HG03159 (cell line): ENCODE results near the gene CD101.
A peak's percentile ranks its signal among the peaks of the same experiment; 100 is the strongest.
"Not testable (repeated sequence)": the region's sequence is repeated elsewhere in the genome, so short reads cannot be mapped to it uniquely, and the experiment has no call there.

Experiments used
- ATAC-seq: cut with Tn5 transposase; IDR thresholded peaks from one replicate; pipeline ENCODE4 v1.9.1; 2021; ENCODE audit warnings: mild to moderate bottlenecking, moderate library complexity; ENCODE audit not compliant: unreplicated experiment

CD101 gene, protein sequence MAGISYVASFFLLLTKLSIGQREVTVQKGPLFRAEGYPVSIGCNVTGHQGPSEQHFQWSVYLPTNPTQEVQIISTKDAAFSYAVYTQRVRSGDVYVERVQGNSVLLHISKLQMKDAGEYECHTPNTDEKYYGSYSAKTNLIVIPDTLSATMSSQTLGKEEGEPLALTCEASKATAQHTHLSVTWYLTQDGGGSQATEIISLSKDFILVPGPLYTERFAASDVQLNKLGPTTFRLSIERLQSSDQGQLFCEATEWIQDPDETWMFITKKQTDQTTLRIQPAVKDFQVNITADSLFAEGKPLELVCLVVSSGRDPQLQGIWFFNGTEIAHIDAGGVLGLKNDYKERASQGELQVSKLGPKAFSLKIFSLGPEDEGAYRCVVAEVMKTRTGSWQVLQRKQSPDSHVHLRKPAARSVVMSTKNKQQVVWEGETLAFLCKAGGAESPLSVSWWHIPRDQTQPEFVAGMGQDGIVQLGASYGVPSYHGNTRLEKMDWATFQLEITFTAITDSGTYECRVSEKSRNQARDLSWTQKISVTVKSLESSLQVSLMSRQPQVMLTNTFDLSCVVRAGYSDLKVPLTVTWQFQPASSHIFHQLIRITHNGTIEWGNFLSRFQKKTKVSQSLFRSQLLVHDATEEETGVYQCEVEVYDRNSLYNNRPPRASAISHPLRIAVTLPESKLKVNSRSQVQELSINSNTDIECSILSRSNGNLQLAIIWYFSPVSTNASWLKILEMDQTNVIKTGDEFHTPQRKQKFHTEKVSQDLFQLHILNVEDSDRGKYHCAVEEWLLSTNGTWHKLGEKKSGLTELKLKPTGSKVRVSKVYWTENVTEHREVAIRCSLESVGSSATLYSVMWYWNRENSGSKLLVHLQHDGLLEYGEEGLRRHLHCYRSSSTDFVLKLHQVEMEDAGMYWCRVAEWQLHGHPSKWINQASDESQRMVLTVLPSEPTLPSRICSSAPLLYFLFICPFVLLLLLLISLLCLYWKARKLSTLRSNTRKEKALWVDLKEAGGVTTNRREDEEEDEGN

DNA sequence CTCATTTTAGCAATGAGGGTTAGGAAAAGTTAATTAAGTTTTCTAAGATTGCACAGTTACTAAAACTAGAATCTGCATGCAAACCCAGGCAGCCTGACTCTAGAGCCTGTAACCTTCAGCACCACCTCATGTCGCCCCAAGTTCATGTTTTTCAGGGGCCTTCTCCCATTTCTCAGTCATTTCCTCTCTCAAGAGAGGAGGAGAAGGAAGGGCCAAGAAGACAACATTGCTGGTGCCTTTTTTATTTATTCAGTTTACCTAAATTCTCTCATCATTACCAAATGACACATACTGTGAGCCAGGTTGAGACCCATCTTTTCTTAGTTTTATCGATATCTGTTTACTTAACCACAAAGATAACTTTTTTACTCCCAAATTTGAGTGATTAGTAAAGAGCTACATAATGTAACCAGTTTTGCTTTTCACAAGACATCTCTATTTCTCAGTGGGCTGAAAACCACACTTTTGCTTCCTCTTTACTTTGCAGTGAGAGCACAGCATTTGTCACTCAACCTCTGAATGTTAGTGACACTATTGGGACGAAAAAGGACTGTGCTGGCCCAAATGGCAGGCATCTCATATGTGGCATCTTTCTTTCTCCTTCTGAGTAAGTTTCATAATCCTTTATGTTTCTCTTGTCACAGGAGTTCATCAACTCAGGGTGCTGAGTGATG is at the start of gene CD101:
CD101 (plus strand) TSS at position 507 of the 674 bp plus-strand sequence; CDS start at position 565, 58 bp downstream.
- peak; percentile 95 for ATAC-seq

DNA sequence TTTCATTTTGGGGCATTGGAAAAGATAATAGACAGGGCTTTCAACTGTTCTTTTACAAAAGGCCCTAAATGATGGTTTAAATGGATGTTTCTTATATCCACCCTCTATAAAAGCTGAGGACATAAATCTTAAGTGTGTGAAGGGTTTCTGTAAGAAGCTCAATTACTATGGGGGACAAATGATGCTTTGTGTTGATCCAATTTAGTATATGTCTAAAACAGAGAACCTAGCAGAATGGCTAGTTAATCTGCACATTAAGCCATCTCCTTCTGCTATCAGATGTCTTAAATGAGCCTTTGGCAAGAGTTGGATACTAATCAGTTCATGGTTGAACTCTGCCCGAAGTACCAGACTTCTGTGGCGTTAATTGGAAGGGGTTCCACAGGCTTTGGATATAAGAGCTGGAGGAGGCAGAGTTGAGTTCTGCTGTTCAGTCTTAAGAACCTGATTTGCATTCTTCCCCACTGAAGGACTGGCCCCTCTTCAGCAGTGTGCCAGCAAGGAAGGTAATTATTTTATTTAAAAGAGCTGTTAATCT is 48.8 kb upstream of the CD101 start:
- no peak for ATAC-seq

DNA sequence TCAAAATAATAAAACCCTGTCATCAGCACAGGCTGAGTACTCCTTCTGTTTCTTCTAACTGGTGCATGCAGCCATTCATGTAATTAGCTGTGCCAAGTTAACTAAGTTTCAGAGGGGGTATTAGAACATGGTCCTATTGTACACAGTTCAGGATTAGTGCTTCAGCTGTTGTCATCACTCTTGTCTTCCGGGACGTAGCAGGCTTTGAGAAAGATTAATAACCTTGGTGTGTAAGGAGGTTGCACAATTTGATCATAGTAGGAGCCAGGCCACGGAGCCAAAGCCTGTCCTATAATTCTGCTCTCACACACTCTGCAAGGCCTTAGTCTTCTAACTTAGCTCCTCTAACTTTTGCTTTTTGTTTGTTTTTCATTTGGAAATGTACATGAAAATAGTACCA is 47.1 kb upstream of the CD101 start:
- ATAC-seq = no peak

DNA sequence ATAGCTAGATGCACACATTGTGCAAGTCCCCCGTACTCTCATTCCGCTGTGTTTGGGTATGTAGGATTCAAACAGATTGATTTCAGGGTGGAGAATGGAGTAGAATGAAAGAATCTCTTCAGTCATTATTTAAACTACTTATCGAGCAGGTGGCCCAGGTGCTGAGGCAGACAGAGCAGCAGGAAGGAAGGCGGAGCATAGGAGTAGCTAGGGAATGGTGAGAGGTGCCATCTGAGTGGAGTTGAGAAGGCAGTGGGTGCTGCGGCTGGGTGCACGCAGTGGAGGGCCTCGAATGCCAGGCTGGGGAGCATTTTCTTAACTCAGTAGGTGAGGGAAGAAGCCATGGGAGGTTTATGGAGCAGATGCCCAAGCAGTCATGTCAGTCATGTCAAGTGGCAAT is 45.2 kb upstream of the CD101 start:
- ATAC-seq = no peak

DNA sequence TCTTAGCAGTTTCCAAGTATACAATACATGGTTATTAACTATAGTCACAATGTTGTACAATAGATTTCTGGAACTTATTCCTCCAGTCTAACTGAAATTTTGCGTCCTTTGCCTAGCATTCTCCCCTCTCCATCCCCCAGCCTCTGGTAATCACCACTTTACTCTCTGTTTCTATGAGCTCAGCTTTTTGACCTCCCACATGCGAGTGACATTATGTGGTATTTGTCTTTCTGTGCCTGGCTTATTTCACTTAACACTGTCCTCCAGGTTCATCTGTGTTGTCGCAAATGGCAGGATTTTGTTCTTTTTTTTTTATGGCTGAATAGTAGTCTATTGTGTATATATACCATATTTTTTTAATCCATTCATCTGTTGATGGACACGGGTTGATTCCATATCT is 43.9 kb upstream of the CD101 start:
- no peak for ATAC-seq

DNA sequence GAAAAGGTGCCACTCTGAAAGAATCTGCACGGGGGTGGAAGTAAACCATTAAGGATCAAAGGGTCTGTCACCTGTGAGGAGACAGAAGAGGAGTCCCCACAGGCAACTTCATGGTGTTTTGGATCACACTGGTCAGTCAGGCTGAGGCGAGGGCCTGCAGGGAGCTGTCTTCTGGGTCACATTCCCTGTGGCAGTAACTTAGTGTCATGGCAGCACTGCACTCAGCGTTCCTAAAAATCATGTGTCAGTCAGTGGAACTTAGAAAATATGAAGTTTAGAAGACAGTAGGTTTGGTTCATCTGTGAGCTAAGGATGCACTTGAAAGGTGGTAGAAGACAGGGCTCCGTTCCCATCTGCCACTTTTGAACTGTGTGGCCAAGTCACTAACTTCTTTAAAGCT is 43.5 kb upstream of the CD101 start:
- no peak for ATAC-seq

DNA sequence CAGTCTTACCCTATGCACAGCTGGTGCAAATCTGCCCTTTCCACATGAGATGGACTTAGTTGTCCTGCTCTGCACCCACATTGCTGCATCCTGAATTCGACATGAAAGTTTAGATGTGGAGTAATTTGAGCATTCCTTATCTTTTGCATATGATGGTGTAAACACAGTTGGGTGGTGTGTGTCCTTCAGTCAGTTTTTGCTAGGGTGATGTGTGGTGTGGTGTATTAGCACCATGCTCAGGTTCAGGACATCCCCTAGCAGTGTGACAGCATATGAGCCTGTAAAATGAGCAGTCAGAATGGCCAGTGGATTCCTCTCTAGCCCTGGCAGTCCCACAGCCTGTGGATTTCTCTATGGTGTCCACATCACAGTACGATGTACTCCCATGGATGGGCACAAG is 42.6 kb upstream of the CD101 start:
- no peak for ATAC-seq

DNA sequence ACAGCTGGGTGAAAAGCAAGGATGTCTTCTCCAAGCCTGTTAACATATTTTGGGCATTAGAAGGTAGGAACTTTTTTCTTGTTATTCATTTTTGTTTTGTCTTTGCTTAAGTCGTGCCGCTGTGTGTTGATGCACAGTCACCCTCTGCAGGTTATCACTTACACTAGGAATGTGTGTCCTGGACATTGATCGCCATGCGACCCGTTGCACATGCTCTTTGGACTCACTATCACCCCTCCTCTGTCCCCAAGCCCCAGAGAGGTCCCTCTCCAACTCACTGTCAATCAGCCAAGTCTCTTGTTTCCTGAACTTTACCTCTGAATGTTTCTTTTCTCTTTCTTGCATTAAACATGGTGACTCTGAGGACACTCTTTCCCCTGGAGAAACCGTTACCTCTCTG is 40.0 kb upstream of the CD101 start:
- no peak for ATAC-seq

DNA sequence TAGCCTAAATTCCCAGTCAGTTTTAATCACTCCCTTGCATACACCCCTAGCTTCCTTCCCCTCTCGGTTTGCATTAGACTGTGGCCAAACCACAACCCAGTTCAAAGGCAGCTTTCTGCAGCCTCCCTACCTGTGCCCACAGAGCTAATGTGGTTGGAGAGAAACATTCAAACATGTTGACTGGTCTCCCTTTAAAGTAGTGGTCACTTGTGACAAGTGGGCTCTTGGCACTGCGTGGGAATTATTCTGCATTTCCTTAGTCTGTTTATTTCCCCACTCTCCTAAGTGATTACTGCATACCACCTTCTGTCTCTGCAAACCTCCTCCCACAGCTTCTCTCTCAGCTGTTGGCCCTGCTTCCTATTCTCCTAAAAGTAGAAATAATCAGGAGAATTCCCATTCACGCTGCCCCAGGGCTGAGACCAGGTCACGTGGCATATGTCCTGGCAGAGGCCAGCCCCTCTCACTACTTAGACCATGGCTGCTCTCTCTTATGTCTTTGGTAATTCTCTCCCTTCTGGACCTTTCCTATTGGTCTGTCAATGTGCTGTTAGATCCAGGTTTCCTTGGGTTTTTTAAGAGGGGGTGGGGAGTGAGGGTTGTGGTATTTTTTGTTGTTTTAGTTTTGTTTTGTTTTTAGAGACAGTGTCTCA is 38.4 kb upstream of the CD101 start:
- no peak for ATAC-seq

DNA sequence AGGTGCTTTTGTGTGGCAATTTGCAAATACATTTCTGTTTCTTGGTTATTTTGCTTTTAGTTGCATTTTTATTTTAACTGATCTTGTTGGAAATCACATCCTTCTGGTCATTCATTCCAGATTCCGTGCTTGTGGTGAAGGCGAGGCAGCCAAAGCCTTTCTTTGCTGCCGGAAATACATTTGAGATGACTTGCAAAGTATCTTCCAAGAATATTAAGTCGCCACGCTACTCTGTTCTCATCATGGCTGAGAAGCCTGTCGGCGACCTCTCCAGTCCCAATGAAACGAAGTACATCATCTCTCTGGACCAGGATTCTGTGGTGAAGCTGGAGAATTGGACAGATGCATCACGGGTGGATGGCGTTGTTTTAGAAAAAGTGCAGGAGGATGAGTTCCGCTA is 34.8 kb upstream of the CD101 start:
- no peak for ATAC-seq

DNA sequence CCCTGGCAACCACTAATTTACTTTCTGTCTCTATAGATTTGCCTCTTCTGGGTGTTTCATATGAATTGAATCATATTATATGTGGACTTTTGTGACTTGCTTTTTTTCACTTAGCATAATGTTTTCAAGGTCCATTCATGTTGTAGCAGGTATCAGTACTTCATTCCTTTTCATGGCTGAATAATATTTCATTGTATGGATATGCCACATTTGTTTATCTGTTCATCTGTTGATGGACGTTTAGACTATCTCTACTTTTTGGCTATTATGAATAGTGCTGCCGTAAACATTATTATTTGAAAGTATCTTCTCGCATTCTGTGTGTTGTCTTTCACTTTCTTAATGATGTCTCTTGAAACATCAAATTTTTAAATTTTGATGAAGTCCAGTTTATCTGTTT is 32.8 kb upstream of the CD101 start:
- ATAC-seq = no peak

DNA sequence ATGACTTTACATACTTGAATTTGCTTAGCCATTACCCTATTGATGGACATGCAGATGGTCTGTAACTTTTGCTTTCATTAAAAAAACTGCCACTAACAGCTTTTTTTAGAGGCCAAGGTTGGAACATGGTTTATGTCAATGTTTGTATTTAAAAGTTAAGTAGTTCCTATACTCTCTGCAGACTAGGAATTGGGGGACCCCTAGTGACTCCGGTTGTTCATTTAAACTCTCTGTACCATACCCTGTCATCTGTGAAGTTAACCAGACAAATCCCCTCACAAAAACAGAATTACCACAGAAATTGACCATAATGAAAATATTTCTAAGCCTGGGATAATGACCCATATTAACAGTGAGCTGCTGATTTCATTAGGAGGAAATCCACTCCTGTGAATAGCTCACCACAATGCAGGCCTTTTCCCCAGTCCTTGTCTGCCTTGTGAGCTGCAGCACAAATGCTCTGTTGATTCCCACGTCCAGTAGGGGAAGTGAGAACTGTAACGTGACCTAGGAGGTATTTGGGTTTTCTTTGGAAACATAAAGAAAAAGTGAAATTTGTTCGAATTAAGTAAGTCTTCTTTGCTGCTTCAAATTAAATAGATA is 30.2 kb upstream of the CD101 start:
- no peak for ATAC-seq

DNA sequence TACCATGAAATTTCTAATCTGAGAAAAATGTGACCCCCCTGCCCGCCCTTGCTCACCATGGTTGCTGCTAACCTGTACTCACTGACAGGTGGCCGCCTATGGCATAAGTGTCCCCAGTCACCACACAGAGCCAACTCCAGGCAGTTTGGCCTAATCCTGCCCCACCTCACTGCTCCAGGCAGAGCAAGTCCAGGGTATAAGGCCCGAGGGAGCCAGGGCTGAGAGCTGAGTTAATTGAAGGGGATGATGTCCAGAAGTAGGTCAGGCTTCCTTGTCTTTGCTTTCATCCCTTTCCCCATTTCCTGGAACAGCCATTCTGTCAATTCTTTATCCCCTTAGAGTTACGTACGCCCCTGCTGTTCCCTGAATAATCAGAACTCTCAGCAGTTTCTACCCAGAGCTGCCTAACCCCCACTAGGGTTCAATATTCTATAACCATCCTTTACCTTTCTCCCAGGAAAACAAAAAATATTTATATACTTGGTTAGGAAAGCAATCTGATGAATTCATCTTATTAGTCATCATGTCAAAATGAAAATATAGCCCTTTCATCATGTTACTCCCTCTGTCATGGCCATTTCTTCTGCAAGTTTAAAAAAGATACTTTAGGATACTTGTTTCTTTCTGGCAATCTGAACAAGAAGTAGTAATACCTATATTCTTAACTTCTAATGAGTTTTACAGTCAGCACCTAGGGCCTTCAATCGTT is 29.4 kb upstream of the CD101 start:
- no peak for ATAC-seq

DNA sequence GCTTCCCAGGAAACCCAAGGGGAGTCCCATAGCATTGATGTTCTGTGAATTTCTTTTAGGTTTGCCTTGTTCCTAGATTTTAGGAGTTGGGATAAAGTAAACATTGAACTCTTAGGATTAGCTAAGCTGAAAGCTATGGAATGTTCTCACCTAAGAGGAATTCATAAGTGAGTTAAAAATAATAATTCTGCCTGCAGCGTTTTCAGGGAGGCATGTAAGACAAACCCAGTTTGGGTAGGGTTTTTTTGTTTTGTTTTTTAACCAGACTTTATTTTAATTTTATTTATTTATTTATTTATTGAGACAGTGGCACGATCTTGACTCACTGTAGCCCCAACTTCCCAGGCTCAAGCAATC is 28.9 kb upstream of the CD101 start:
- ATAC-seq = no peak

DNA sequence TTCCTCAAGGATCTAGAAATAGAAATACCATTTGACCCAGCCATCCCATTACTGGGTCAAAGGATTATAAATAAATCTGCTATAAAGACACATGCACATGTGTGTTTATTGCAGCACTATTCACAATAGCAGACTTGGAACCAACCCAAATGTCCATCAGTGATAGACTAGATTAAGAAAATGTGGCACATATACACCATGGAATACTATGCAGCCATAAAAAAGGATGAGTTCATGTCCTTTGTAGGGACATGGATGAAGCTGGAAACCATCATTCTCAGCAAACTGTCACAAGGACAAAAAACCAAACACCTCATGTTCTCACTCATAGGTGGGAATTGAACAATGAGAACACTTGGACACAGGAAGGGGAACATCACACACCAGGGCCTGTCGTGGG is 21.3 kb upstream of the CD101 start:
- ATAC-seq = not testable (repeated sequence)

DNA sequence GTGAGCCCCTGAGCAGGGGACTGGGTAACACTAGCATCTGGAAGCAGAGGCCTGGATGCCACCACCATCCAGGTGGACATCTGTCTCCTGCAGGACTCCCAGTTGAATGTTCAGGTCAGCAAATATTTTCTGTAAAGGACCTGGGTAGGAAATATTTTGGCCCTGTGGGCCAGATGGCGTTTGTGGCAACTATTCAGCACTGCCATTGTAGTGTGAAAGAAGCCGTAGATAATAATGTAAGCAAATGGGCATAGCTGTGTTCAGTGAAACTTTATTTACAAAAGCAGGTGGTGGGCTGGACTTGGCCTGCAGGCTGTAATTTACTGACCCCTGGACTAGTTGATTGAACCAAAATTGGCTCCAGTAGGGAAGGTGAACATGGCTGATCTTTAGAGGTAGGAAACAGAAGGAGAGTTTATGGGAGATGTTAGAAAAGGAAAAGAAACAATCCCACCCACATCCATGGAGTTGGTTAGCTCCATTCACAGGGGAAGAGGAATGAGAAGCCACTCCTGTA is 20.0 kb upstream of the CD101 start:
- ATAC-seq = no peak

DNA sequence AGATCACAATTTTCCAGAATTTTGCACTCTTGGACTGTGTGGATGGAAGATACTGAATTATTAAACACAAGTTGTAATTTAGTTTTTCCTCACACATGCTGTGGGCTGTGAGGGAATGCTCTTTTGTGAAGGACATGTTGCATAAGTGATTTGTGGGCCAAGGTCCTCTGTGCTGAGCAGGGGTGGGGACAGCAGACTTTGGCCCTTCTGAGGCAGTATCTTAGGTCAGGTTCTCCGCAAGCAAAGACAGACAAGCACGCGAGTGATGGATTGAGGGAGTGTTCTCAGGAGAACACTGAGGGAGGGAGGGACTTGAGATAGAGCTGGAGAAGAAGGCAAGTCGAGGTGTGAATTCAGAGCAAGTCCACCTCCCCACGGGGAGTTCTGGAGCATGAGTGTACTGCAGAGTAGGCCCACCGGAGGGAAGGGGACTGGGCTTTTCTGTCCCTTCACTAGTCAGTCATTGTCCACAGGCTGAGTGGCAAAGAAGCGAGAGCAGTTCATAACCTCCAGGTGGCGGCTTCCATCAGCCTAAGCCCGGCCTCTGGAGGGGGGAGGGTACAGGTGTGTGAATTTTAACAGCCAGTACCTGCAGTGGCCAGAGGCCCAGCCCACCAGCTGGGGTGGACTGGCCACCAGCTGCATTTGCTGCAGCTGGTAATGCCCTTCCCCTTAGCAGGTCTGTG is 19.1 kb upstream of the CD101 start:
- ATAC-seq = no peak

DNA sequence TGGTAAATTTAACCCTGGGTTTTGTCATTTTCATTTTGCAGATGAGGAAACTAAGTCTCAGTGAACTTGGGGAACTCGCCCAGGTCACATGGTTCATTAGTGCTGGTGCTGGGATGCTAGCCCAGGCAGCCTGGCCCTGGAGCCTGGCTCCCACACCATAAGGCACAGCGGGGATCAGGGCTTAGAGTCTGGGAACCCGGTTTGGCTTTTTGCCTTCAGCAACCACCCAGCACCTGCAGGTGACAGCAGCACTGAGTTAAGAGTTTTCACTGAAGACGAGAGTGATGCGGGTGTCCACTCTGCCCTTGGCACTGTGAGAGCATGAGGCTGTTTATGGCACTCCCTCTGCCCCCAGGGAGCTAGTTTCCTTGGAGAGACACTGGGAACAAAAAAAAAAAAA is 18.4 kb upstream of the CD101 start:
- ATAC-seq = no peak

DNA sequence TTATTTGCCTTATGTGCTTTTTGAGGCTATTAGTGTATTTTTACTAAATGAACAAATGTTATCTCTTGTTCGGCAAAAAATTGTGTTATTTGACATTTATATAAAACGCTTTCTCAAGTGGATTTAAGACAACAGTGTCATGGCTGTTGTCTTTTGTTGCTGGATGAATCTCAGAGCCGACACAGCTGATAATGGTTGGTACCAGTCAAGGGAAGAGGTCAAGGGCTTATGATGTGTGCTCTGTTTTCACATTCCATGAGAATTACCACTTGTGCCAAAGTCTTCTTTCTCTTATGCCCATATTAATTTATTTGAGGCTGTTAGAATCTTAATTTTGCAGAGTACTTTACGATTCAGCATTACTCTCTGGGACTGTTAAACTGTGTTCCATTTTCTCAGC is 17.9 kb upstream of the CD101 start:
- ATAC-seq = no peak
